AG04450 (cell line): ENCODE results near the gene GDF15. TPM values are rescaled to one million over a fixed set of nuclear protein-coding genes. Genes with fewer than 3 reads are reported as not detected.

ENCODE experiments used
- CTCF ChIA-PET: fragments of 300-600, 350-600 bp; formaldehyde crosslinking; extraction: SDS; loops from one replicate; lab custom pipeline; 2022; ENCODE audit warnings: antibody characterized with exemption, inconsistent platforms; lab: Charles Lee
- POLR2A ChIA-PET: fragments of 350-600 bp; formaldehyde crosslinking; extraction: SDS; loops from one replicate; lab custom pipeline; 2021; ENCODE audit warnings: antibody characterized with exemption, inconsistent platforms; lab: Yijun Ruan, JAX
- DNase-seq: peaks from one replicate; pipeline ENCODE4 v3.0.0-alpha.2; 2011; ENCODE audit warnings: low read depth, low spot score
- H3K27ac ChIP-seq: one replicate; pipeline ENCODE4 v1.5.1; 2012; ENCODE audit warnings: low read depth, low read length, control low read depth
- H3K27me3 ChIP-seq: one replicate; pipeline ENCODE4 v1.6.0; 2012; ENCODE audit warnings: low read length; ENCODE audit not compliant: control insufficient read depth, insufficient read depth
- H3K4me3 ChIP-seq: 2 replicates; pipeline ENCODE4 v1.5.1; 2011; ENCODE audit warnings: mild to moderate bottlenecking, low read depth, low read length, control low read depth
- H3K9me3 ChIP-seq: 2 replicates; pipeline ENCODE4 v1.5.1; 2012; ENCODE audit warnings: low read length; ENCODE audit not compliant: control insufficient read depth, insufficient read depth
- CTCF ChIP-seq: IDR thresholded peaks from 2 replicates; pipeline ENCODE4 v1.5.1; 2011; ENCODE audit warnings: low read depth, low read length, control low read depth, inconsistent platforms
- polyA plus RNA-seq: library from polyadenylated mRNA; depleted of rRNA; stranded (reverse); fragments of >200 nt; gene quantifications from 2 replicates; pipeline ENCODE4 v1.2.3, GENCODE V29; 2011

GDF15 gene
- polyA plus RNA-seq, 1 experiment = 25.0 TPM

- Histone ChIP-seq H3K4me3 (peak overlapping the region; percentile 47), H3K9me3 (no peaks in the 10 kb centered on the region; the same call in 1 of the 2 replicates), H3K27ac (peak overlapping the region; percentile 94), H3K27me3 (no peaks in the 10 kb centered on the region)
- TF ChIP-seq CTCF = no peak
- POLR2A ChIA-PET = interaction anchor here (0.6 to 2.3 kb wide), 7 partner anchors 14 to 603 kb away, joined by 3 to 18 read pairs (median 4); partner anchors contain the start of gene JUND
- CTCF ChIA-PET = interaction anchor here (1.4 to 2.6 kb wide), 5 partner anchors 29 to 138 kb away, joined by 3 to 14 read pairs (median 6); no protein-coding TSS in a partner anchor
- DNase-seq = no peak
Observed at GRCh38 chr19:18417250-18418028, 31.5 kb downstream of the GDF15 start.

GRCh38 chr19:18418029-18418482, 32.1 kb downstream of the GDF15 start:
- H3K27ac ChIP-seq = peak overlapping the region; percentile 47

GRCh38 chr19:18418483-18419194, 32.7 kb downstream of the GDF15 start:
- DNase-seq = no peak
- Histone ChIP-seq H3K4me3 (peak overlapping the region; percentile 49), H3K27ac (peak overlapping the region; percentile 47), H3K27me3 (no peaks in the 10 kb centered on the region), H3K9me3 (no peaks in the 10 kb centered on the region; the same call in 1 of the 2 replicates)
- CTCF ChIA-PET = interaction anchor here (1.4 to 2.0 kb wide), 2 partner anchors 69 to 90 kb away, joined by 3 to 5 read pairs; no protein-coding TSS in a partner anchor
- POLR2A ChIA-PET = interaction anchor here (0.6 to 1.8 kb wide), 5 partner anchors 10 to 549 kb away, joined by 5 to 14 read pairs (median 6); partner anchors contain the start of genes GDF15 and JUND
- TF ChIP-seq CTCF = no peak

More at GRCh38 chr19:18418029-18418482, 32.1 kb downstream of the GDF15 start:
- Histone ChIP-seq H3K27me3 (no peaks in the 10 kb centered on the region), H3K4me3 (peak overlapping the region; percentile 27), H3K9me3 (no peaks in the 10 kb centered on the region; the same call in 1 of the 2 replicates)
- CTCF ChIA-PET = interaction anchor here (1.4 to 2.6 kb wide), 3 partner anchors 68 to 139 kb away, joined by 3 to 12 read pairs (median 5); no protein-coding TSS in a partner anchor
- no peak for DNase-seq
- POLR2A ChIA-PET = interaction anchor here (0.6 to 2.3 kb wide), 4 partner anchors 15 to 548 kb away, joined by 3 to 18 read pairs (median 5); partner anchors contain the start of genes GDF15 and JUND
- no peak for TF ChIP-seq CTCF

GRCh38 chr19:18419195-18419698, 33.3 kb downstream of the GDF15 start, which contains the start of gene SSBP4:
Gene SSBP4, plus strand, starts transcription at chr19:18419398. Its CDS starts 251 bp downstream, at chr19:18419649.
- 0 out of 2 replicates have a peak, but pooled peaks have one; percentile 18 for TF ChIP-seq CTCF
- Histone ChIP-seq H3K4me3 (peak within 1 kb of the TSS; percentile 71), H3K27ac (peak within 1 kb of the TSS; percentile 47), H3K27me3 (no peaks in the 10 kb centered on the region), H3K9me3 (no peaks in the 10 kb centered on the region; the same call in 1 of the 2 replicates)
- ChIA-PET POLR2A (interaction anchor here (0.6 to 1.8 kb wide), 5 partner anchors 9 to 139 kb away, joined by 3 to 14 read pairs (median 6); partner anchors contain the start of genes GDF15 and JUND), CTCF (interaction anchor here (0.8 to 2.0 kb wide), 3 partner anchors 17 to 140 kb away, joined by 3 to 5 read pairs (median 5); no protein-coding TSS in a partner anchor)
- DNase-seq = no peak
